HepG2 (cell line): ENCODE results near the gene BTG2. TPM values are rescaled to one million over a fixed set of nuclear protein-coding genes. Genes with fewer than 3 reads are reported as not detected.

ENCODE experiments used
- ATAC-seq: fragments of 200-7000 bp; cut with Tn5 transposase; 3 replicates; pipeline ENCODE4 v1.9.1; 2020; ENCODE audit warnings: mild to moderate bottlenecking, moderate library complexity
- BruUV-seq: library from RNA; stranded (reverse); fragments of 400-500 nt; replicated peaks from 2 replicates; lab custom pipeline; 2021; lab: Mats Ljungman, UMichigan
- CTCF ChIA-PET: fragments of 300-600 bp; formaldehyde crosslinking; extraction: SDS; loops from one replicate; lab custom pipeline; 2021; ENCODE audit warnings: low total read pairs, inconsistent platforms, low intra/inter-chr PET ratio; lab: Yijun Ruan, JAX
- POLR2A ChIA-PET: fragments of 350-600 bp; sonication (Branson Sonifier 250); formaldehyde crosslinking; loops from one replicate; lab custom pipeline; 2020; ENCODE audit warnings: antibody characterized with exemption, inconsistent platforms; lab: Yijun Ruan, JAX
- DNase-seq: peaks from one replicate; pipeline ENCODE4 v3.0.0-alpha.2; 2015; ENCODE audit warnings: low spot score
- FAIRE-seq: peaks from 3 replicates; lab custom pipeline; 2011; peaks lifted over from hg19 to GRCh38; lab: Jason Lieb, UNC
- H2AFZ ChIP-seq: one replicate; pipeline ENCODE4 v1.6.1; 2011; ENCODE audit warnings: low read length, inconsistent platforms
- H3K27ac ChIP-seq: fragments of 300-600 bp; 3 replicates; pipeline ENCODE4 v1.8.0; 2011; ENCODE audit warnings: mixed run types, mild to moderate bottlenecking, mixed read lengths, low read length, inconsistent platforms; ENCODE audit not compliant: insufficient read depth; ENCODE audit errors: extremely low read length
- H3K27me3 ChIP-seq, 2 experiments: fragments of 200-600 bp in 1 of 2; 2 replicates in 1 of 2; 3 replicates in 1 of 2; pipeline versions ENCODE4 v1.6.0 to v1.8.0; 2011; ENCODE audit warnings: low read length in 2 of 2, mild to moderate bottlenecking in 2 of 2, moderate library complexity in 2 of 2, inconsistent platforms in 1 of 2; ENCODE audit not compliant: insufficient read depth in 2 of 2, control insufficient read depth in 1 of 2
- H3K36me3 ChIP-seq, 2 experiments: fragments of 200-600 bp in 1 of 2; replicated peaks in 1 of 2; 2 replicates in 1 of 2; 3 replicates in 1 of 2; pipeline versions ENCODE4 v1.5.1 to v1.8.0; 2011; ENCODE audit warnings: low read length in 2 of 2, inconsistent platforms in 1 of 2; ENCODE audit not compliant: insufficient read depth in 2 of 2, control insufficient read depth in 1 of 2
- H3K4me1 ChIP-seq: 2 replicates; pipeline ENCODE4 v1.5.1; 2012; ENCODE audit warnings: low read length, inconsistent platforms; ENCODE audit not compliant: insufficient read depth
- H3K4me2 ChIP-seq: 2 replicates; pipeline ENCODE4 v1.6.0; 2011; ENCODE audit warnings: low read depth, low read length, inconsistent platforms
- H3K4me3 ChIP-seq, 3 experiments: fragments of 200-600 bp in 1 of 3; sonication (generic), shearing (Covaris generic) in 1 of 3; replicated peaks in 1 of 3; 2 replicates each; pipeline ENCODE4 v1.5.1; 2011 to 2016; ENCODE audit warnings: low read length in 3 of 3, inconsistent platforms in 2 of 3, low read depth in 2 of 3, mild to moderate bottlenecking in 2 of 3, control low read depth in 1 of 3, mixed read lengths in 1 of 3; ENCODE audit not compliant: insufficient read depth in 1 of 3
- H3K79me2 ChIP-seq: one replicate; pipeline ENCODE4 v1.6.1; 2011; ENCODE audit warnings: low read length, inconsistent platforms; ENCODE audit not compliant: insufficient read depth
- H3K9ac ChIP-seq: 2 replicates; pipeline ENCODE4 v1.6.0; 2011; ENCODE audit warnings: mild to moderate bottlenecking, low read depth, low read length, inconsistent platforms; ENCODE audit not compliant: insufficient read depth
- H3K9me3 ChIP-seq: 2 replicates; pipeline ENCODE4 v1.5.1; 2012; ENCODE audit warnings: mild to moderate bottlenecking, low read length
- H4K20me1 ChIP-seq: 2 replicates; pipeline ENCODE4 v1.6.0; 2011; ENCODE audit warnings: inconsistent platforms, mild to moderate bottlenecking, low read length, moderate library complexity; ENCODE audit not compliant: insufficient read depth
- ARNTL ChIP-seq: sonication (generic); formaldehyde crosslinking; IDR thresholded peaks from 2 replicates; pipeline ENCODE4 v1.4.0; 2020; ENCODE audit warnings: mild to moderate bottlenecking, missing genetic modification reagents
- ATF7-NPFF ChIP-seq: sonication (generic); formaldehyde crosslinking; IDR thresholded peaks from 2 replicates; pipeline ENCODE4 v1.8.1; 2023; ENCODE audit warnings: mild to moderate bottlenecking, low read depth, missing genetic modification reagents, moderate library complexity
- HES4 ChIP-seq: sonication (generic); formaldehyde crosslinking; IDR thresholded peaks from 2 replicates; pipeline ENCODE4 v1.9.0; 2021; ENCODE audit warnings: mild to moderate bottlenecking, missing genetic modification reagents, borderline replicate concordance
- SOX5 ChIP-seq: IDR thresholded peaks from 2 replicates; pipeline ENCODE4 v1.6.1; 2016; ENCODE audit warnings: borderline replicate concordance
- TBX3 ChIP-seq: fragments of 450-650 bp; IDR thresholded peaks from 2 replicates; pipeline ENCODE4 v1.6.1; 2017; ENCODE audit warnings: antibody characterized with exemption, mild to moderate bottlenecking, inconsistent platforms, borderline replicate concordance
- ZFP62 ChIP-seq: sonication (generic); formaldehyde crosslinking; IDR thresholded peaks from 2 replicates; pipeline ENCODE4 v1.4.0; 2020; ENCODE audit warnings: missing genetic modification reagents
- WGBS: methylation state at CpG from one replicate; pipeline ENCODE4 v1.1.6; 2017; ENCODE audit warnings: low lambda C conversion rate; 5-methylcytosine and 5-hydroxymethylcytosine counted together
- in situ Hi-C: cut with HindIII; loops from 2 replicates; pipeline ENCODE4 v1.10.0; 2017; ENCODE audit warnings: low pct_unique_long_range_greater_than_20kb; ENCODE audit not compliant: extremely low pct_ligation_motif_present
- intact Hi-C: fragments of 100-400 bp; cut with micrococcal nuclease; formaldehyde crosslinking; loops from one replicate; pipeline ENCODE4 v1.10.0; 2022; ENCODE audit not compliant: unreplicated experiment
- polyA plus RNA-seq, 8 experiments: library from polyadenylated mRNA; depleted of rRNA in 3 of 8; stranded (reverse) in 7 of 8; unstranded in 1 of 8; fragments of >200 nt; fragmentation: Illumina TruSeq in 4 of 8; extraction: Trizol in 4 of 8; gene quantifications; 2 replicates each; pipeline versions ENCODE4 v1.2.1 to v1.2.3, GENCODE V29; 2011 to 2016; ENCODE audit warnings: low read depth in 4 of 8, missing spikeins in 1 of 8, mixed read lengths in 1 of 8; ENCODE audit not compliant: insufficient read depth in 1 of 8
- total RNA-seq, 5 experiments: library from RNA; depleted of rRNA; stranded (reverse); fragments of >200 nt; fragmentation: Illumina TruSeq; extraction: Trizol; gene quantifications; 2 replicates each; pipeline ENCODE4 v1.2.3, GENCODE V29; 2016; ENCODE audit warnings: low read depth in 1 of 5
- TF ChIP-seq, protein P1 (sequence below): sonication (generic); formaldehyde crosslinking; IDR thresholded peaks from 2 replicates; pipeline ENCODE4 v1.4.0; 2020; ENCODE audit warnings: missing genetic modification reagents
- TF ChIP-seq, protein P2 (sequence below), 2 experiments: IDR thresholded peaks; 2 replicates each; pipeline ENCODE4 v1.6.1; 2011 to 2012; ENCODE audit warnings: low read length in 2 of 2, borderline replicate concordance in 1 of 2, low read depth in 1 of 2, mild to moderate bottlenecking in 1 of 2, moderate library complexity in 1 of 2
- TF ChIP-seq, protein P3 (sequence below): sonication (generic); formaldehyde crosslinking; IDR thresholded peaks from 2 replicates; pipeline ENCODE4 v1.9.0; 2021; ENCODE audit warnings: missing genetic modification reagents, borderline replicate concordance
- TF ChIP-seq, protein P4 (sequence below): sonication (generic); formaldehyde crosslinking; IDR thresholded peaks from 2 replicates; pipeline ENCODE4 v1.4.0; 2020; ENCODE audit warnings: mild to moderate bottlenecking, missing genetic modification reagents, borderline replicate concordance
- TF ChIP-seq, protein P5 (sequence below): conservative IDR thresholded peaks from 2 replicates; pipeline ENCODE4 v1.6.1; 2018; ENCODE audit warnings: missing genetic modification reagents
- TF ChIP-seq, protein P6 (sequence below): sonication (generic); formaldehyde crosslinking; IDR thresholded peaks from 2 replicates; pipeline ENCODE4 v1.8.1; 2023; ENCODE audit warnings: missing genetic modification reagents, mild to moderate bottlenecking, borderline replicate concordance

The BTG2 gene
- total and polyA plus RNA-seq, 2 of the 13 experiments (the other 11 are each of a cell fraction or from before 2014, with no cell fraction given), result 13.6 to 18.3 TPM

DNA sequence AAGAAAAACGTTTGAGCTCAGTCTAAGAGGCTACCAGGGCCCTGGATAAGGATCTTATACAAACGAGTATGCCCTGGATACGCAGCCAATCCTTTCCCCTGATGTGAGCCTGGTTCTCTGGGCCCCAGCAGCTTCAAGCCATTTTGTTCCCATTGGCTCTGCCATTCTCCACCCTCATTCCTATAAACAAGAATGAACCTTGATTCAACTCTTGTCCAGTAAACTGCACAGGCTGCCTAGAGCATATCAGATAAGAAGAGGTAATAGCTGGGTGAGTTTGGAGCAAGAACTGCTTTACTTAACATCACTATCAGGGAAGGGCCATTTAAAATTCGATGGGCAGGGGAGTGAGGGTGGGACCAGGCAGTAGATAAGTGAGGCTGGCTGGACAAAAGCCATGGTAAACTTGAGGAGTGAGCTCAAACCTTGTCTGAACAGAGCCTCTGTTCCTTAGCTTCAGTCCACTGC is 11.3 kb downstream of the BTG2 start:
- no TSS peak for BruUV-seq
- no peak overlapping the region for H3K9ac ChIP-seq
- DNase-seq (no peak), FAIRE-seq (no peak), ATAC-seq (no peak; the same call in 2 of the 3 replicates)
- no peak overlapping the region for H3K27ac ChIP-seq
- in situ Hi-C loops (no loop called here), intact Hi-C loops (no loop called here)
- no peaks in the 10 kb centered on the region for H3K36me3 ChIP-seq
- H3K79me2 ChIP-seq, result no peaks in the 10 kb centered on the region
- H3K4me2 ChIP-seq, result no peak overlapping the region
- H3K9me3 ChIP-seq, result no peaks in the 10 kb centered on the region
- H4K20me1 ChIP-seq, result no peaks in the 10 kb centered on the region
- no peak overlapping the region for H3K4me3 ChIP-seq
- WGBS, result 0% methylated on average over 4 of the region's 4 CpGs
- ChIA-PET CTCF (no interaction called here), POLR2A (interaction anchor here (0.9 to 1.9 kb wide), 2 partner anchors 9 to 12 kb away, joined by 3 to 5 read pairs; partner anchors contain the start of gene BTG2)
- H3K4me1 ChIP-seq, result peaks cover 7% of the 10 kb centered on the region; the same call in 1 of the 2 replicates
- H3K27me3 ChIP-seq, result peaks cover 0 to 6% of the 10 kb centered on the region in 2 experiments; a peak in 2 of 5 replicates
- H2AFZ ChIP-seq, result no peak overlapping the region
- TF ChIP-seq ATF7-NPFF (CRISPR knock-in tag) (no peak), HES4 (CRISPR knock-in tag) (no peak), SOX5 (CRISPR knock-in tag) (no peak), TBX3 (no peak), ZFP62 (no peak), ARNTL (CRISPR knock-in tag) (no peak)
- TF ChIP-seq, protein P1, sequence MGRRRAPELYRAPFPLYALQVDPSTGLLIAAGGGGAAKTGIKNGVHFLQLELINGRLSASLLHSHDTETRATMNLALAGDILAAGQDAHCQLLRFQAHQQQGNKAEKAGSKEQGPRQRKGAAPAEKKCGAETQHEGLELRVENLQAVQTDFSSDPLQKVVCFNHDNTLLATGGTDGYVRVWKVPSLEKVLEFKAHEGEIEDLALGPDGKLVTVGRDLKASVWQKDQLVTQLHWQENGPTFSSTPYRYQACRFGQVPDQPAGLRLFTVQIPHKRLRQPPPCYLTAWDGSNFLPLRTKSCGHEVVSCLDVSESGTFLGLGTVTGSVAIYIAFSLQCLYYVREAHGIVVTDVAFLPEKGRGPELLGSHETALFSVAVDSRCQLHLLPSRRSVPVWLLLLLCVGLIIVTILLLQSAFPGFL (CRISPR knock-in tag), result no peak
- TF ChIP-seq, protein P2, sequence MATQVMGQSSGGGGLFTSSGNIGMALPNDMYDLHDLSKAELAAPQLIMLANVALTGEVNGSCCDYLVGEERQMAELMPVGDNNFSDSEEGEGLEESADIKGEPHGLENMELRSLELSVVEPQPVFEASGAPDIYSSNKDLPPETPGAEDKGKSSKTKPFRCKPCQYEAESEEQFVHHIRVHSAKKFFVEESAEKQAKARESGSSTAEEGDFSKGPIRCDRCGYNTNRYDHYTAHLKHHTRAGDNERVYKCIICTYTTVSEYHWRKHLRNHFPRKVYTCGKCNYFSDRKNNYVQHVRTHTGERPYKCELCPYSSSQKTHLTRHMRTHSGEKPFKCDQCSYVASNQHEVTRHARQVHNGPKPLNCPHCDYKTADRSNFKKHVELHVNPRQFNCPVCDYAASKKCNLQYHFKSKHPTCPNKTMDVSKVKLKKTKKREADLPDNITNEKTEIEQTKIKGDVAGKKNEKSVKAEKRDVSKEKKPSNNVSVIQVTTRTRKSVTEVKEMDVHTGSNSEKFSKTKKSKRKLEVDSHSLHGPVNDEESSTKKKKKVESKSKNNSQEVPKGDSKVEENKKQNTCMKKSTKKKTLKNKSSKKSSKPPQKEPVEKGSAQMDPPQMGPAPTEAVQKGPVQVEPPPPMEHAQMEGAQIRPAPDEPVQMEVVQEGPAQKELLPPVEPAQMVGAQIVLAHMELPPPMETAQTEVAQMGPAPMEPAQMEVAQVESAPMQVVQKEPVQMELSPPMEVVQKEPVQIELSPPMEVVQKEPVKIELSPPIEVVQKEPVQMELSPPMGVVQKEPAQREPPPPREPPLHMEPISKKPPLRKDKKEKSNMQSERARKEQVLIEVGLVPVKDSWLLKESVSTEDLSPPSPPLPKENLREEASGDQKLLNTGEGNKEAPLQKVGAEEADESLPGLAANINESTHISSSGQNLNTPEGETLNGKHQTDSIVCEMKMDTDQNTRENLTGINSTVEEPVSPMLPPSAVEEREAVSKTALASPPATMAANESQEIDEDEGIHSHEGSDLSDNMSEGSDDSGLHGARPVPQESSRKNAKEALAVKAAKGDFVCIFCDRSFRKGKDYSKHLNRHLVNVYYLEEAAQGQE (IDR thresholded peaks at IDR 0.05; ENCODE audit: borderline replicate concordance in 1 of 2, low read depth in 1 of 2, low read length in 2 of 2), result no peak
- TF ChIP-seq, protein P3, sequence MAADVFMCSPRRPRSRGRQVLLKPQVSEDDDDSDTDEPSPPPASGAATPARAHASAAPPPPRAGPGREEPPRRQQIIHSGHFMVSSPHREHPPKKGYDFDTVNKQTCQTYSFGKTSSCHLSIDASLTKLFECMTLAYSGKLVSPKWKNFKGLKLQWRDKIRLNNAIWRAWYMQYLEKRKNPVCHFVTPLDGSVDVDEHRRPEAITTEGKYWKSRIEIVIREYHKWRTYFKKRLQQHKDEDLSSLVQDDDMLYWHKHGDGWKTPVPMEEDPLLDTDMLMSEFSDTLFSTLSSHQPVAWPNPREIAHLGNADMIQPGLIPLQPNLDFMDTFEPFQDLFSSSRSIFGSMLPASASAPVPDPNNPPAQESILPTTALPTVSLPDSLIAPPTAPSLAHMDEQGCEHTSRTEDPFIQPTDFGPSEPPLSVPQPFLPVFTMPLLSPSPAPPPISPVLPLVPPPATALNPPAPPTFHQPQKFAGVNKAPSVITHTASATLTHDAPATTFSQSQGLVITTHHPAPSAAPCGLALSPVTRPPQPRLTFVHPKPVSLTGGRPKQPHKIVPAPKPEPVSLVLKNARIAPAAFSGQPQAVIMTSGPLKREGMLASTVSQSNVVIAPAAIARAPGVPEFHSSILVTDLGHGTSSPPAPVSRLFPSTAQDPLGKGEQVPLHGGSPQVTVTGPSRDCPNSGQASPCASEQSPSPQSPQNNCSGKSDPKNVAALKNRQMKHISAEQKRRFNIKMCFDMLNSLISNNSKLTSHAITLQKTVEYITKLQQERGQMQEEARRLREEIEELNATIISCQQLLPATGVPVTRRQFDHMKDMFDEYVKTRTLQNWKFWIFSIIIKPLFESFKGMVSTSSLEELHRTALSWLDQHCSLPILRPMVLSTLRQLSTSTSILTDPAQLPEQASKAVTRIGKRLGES (CRISPR knock-in tag), result no peak
- TF ChIP-seq, protein P4, sequence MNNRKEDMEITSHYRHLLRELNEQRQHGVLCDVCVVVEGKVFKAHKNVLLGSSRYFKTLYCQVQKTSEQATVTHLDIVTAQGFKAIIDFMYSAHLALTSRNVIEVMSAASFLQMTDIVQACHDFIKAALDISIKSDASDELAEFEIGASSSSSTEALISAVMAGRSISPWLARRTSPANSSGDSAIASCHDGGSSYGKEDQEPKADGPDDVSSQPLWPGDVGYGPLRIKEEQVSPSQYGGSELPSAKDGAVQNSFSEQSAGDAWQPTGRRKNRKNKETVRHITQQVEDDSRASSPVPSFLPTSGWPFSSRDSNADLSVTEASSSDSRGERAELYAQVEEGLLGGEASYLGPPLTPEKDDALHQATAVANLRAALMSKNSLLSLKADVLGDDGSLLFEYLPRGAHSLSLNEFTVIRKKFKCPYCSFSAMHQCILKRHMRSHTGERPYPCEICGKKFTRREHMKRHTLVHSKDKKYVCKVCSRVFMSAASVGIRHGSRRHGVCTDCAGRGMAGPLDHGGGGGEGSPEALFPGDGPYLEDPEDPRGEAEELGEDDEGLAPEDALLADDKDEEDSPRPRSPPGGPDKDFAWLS, result no peak
- TF ChIP-seq, protein P5, sequence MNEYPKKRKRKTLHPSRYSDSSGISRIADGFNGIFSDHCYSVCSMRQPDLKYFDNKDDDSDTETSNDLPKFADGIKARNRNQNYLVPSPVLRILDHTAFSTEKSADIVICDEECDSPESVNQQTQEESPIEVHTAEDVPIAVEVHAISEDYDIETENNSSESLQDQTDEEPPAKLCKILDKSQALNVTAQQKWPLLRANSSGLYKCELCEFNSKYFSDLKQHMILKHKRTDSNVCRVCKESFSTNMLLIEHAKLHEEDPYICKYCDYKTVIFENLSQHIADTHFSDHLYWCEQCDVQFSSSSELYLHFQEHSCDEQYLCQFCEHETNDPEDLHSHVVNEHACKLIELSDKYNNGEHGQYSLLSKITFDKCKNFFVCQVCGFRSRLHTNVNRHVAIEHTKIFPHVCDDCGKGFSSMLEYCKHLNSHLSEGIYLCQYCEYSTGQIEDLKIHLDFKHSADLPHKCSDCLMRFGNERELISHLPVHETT (CRISPR knock-in tag), result no peak
- TF ChIP-seq, protein P6, sequence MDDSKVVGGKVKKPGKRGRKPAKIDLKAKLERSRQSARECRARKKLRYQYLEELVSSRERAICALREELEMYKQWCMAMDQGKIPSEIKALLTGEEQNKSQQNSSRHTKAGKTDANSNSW (CRISPR knock-in tag), result no peak
